RWPE1 (cell line): ENCODE results near the gene INTS11.

Experiments
- CTCF ChIA-PET: fragments of 350-600 bp; sonication (Branson Sonifier 250); formaldehyde crosslinking; extraction: SDS; loops from one replicate; lab custom pipeline; 2021; lab: Yijun Ruan, JAX
- POLR2A ChIA-PET: fragments of 400-600 bp; formaldehyde crosslinking; extraction: SDS; loops from one replicate; lab custom pipeline; 2020; ENCODE audit warnings: antibody characterized with exemption; ENCODE audit not compliant: low non-redundant PET; lab: Yijun Ruan, JAX
- DNase-seq: peaks from one replicate; pipeline ENCODE4 v3.0.0; 2012; ENCODE audit warnings: low spot score
- H3K27ac ChIP-seq: fragments of 450-650 bp; 2 replicates; pipeline ENCODE4 v1.5.1; 2017
- TF ChIP-seq, protein P1 (sequence below): fragments of 450-650 bp; conservative IDR thresholded peaks from 2 replicates; pipeline ENCODE4 v1.5.1; 2017; ENCODE audit warnings: low read depth, mild to moderate bottlenecking

Gene INTS11

DNA sequence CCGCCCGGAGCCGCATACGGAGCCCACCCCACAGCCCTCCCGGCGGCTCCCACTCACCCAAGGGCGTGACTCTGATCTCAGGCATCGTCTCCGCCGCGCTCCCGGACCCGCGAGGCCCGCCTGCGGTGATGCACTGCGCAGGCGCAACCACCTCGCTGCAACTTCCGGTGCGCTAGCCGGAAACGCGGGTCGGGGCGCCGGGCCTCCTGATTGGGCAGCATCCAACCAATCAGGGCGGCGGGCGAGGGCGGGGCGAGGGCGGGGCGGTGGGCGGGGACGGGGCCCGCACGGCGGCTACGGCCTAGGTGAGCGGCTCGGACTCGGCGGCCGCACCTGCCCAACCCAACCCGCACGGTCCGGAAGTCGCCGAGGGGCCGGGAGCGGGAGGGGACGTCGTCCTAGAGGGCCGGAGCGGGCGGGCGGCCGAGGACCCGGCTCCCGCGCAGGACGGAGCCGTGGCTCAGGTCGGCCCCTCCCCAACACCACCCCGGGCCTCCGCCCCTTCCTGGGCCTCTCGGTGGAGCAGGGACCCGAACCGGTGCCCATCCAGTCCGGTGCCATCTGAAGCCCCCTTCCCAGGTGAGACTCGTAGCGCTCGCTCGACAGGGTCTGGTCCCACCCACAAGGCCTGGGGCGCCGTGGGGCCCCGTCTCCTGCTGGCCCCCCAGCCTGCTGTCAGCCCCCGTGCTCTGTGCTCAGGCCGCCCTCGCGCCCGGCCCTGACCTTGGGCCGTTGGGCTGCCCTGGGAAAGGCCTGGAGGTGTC is at the start of gene INTS11, which contains the start of gene CPTP:
Gene INTS11 (minus strand): TSS at position 137 of the 764 bp plus-strand sequence. CDS start 52 bp downstream, at position 85.
Gene CPTP (plus strand): TSS at position 279 of the 764 bp plus-strand sequence. CDS start 2,109 bp downstream, outside the sequence.
- CTCF ChIA-PET: no interaction called here
- peak; percentile 95 for DNase-seq
- POLR2A ChIA-PET: no interaction called here
- TF ChIP-seq, protein P1, sequence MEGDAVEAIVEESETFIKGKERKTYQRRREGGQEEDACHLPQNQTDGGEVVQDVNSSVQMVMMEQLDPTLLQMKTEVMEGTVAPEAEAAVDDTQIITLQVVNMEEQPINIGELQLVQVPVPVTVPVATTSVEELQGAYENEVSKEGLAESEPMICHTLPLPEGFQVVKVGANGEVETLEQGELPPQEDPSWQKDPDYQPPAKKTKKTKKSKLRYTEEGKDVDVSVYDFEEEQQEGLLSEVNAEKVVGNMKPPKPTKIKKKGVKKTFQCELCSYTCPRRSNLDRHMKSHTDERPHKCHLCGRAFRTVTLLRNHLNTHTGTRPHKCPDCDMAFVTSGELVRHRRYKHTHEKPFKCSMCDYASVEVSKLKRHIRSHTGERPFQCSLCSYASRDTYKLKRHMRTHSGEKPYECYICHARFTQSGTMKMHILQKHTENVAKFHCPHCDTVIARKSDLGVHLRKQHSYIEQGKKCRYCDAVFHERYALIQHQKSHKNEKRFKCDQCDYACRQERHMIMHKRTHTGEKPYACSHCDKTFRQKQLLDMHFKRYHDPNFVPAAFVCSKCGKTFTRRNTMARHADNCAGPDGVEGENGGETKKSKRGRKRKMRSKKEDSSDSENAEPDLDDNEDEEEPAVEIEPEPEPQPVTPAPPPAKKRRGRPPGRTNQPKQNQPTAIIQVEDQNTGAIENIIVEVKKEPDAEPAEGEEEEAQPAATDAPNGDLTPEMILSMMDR: no peak
- H3K27ac ChIP-seq: peak within 1 kb of the TSS; percentile 89

DNA sequence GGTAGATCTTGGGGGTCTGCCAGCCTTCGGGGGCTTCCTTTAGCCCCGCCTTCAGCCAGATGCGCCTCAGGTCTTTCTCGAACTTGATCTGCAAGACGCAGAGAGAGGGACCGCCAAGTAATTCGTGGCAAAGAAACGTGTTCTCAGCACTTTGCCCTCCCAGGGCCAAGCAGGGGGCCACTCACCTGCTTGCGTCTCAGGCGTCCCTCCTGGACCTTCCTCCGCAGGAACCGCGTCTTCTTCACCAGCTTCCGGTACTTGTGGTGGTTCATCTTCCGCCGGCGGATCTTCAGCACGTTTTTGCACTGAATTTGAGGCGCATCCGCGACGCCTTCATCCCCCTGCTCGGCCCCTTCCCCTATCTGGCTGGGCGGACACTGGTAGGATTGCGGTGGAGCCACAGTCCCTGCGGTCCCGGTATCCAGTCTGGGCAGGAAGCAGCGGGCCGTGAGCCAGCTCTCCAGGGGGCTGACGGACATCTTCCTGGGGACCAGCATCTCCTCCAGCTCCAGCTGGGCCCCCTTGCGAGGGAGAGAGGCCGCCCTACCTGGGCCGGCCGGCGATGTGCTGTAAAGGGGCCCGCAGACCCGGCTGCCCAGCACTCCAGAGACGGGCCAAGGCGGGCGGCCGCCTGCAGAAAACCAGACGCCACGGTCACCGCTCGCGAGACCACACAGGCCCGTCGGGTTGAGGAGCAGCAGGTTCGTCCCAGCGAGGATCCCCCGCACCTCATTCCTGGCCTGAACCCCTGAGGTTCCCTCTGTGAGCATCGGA is 49.5 kb upstream of the INTS11 start:
- ChIA-PET CTCF (interaction anchor here (0.6 to 2.1 kb wide), 4 partner anchors 22 to 164 kb away, joined by 3 to 10 read pairs (median 4); no protein-coding TSS in a partner anchor), POLR2A (interaction anchor here (0.6 kb wide), 1 partner anchor 165 kb away, joined by 3 read pairs; no protein-coding TSS in a partner anchor)
- TF ChIP-seq, protein P1: no peak
- no peak for DNase-seq
- H3K27ac ChIP-seq: peak overlapping the region; percentile 90

DNA sequence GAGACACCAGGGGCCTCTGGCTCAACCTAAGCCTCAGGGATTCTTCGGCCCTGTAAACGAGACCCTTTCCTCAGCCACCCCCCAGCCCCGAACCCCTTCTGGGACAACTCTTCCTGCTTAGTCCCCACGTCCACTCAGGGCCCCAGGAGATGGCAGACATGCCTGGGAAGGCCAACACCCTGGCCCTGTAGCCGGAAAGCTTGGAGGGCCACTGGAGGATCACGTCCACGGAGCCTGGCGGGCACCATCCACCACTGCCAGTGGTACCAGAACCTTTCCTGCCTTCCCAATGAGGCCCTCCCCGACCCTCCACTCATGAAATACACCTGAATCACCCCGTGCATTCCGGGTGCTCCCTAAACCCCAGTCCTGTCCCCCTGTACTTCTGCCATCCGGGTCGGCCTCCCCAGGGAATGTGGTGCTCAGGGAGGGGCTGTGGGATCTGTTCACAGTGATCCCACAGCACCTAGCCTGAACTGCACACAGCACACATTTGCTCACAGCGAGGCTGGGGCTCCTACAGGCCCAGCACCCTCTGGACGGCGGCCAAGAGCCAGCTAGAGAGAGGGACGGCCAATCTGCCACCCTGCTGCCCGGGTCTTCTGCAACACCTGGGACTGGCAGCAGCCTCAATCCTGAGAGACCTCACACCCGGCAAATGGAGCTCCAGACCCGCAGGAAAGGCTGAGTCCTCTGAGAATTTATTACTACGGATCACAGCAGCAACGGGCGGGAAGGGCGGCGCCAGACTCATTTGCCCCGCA is 48.8 kb upstream of the INTS11 start:
- ChIA-PET POLR2A (interaction anchor here (0.6 kb wide), 1 partner anchor 9 kb away, joined by 3 read pairs; no protein-coding TSS in a partner anchor), CTCF (interaction anchor here (0.8 to 2.1 kb wide), 4 partner anchors 22 to 73 kb away, joined by 3 to 10 read pairs (median 3); no protein-coding TSS in a partner anchor)
- H3K27ac ChIP-seq: peak overlapping the region; percentile 90
- TF ChIP-seq, protein P1: no peak
- no peak for DNase-seq

DNA sequence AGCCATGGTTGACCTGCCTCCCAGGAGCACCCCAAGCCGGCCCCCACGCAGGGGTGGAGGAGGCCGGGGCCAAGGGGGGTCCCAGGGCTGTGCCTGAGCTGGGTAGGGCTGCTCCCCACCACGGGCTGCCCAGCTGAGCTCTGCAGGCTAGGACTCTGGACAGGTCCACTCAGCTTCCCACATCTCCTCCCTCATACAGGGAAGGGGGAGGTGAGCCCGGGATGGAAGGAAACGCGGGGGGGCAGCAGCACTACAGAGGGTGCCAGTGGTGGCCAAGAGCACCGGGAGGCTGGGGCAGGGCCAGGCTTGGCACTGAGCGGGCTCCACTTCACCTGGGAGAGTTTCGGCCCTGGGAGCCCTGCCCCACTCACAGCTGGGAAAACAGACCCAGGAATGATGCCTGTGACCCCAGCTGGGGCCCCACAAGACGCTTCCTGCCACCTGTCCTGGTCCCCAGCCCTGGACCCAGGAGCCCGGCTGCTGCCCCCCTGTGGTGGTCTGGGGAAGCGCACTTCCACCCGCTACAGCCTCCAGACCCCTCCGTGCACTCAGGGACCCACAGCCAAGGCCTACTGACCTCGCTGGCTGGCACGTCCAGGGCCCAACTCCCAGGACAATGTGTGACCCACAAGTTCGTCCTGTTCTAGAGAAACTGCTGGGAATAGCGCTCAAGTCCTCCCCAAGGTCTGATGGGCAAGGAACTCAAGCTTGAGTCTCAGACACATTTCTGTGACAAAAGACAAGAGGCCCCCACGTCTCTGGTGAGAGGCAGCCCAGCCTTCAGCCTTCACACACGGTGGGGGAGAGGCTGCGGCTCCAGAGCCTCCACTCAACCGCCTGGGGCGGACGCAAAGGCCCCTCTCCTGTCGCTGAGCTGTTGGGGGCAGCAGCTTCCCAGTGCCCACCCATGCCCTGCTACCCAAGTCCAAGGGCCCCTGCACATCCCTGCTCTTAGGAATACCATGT is 47.6 kb upstream of the INTS11 start:
- CTCF ChIA-PET: interaction anchor here (0.5 to 2.1 kb wide), 15 partner anchors 9 to 388 kb away, joined by 3 to 10 read pairs (median 3); no protein-coding TSS in a partner anchor
- POLR2A ChIA-PET: interaction anchor here (0.6 kb wide), 1 partner anchor 10 kb away, joined by 3 read pairs; no protein-coding TSS in a partner anchor
- TF ChIP-seq, protein P1: peak; percentile 94
- H3K27ac ChIP-seq: peak overlapping the region; percentile 90
- DNase-seq: no peak

DNA sequence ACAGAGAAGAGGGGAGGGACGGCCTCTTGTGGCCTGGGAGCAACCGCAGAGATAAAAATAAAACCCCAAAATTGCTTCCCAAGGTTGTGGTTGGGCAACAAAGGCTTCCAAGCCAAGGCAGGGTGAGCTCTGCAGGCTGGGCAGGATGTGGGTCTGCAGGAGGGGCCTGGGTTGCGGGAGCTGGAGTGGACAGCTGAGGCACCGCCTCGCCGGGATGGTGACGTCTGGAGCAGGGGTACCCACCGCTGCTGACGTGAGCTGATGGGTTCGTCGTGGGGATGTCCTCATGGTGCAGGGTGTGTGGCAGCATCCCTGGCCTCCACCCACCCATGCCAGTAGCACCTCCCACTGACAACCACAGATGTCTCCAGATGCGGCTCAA is 46.9 kb upstream of the INTS11 start:
- peak overlapping the region; percentile 90 for H3K27ac ChIP-seq
- ChIA-PET CTCF (interaction anchor here (0.5 to 1.0 kb wide), 5 partner anchors 9 to 171 kb away, joined by 3 to 4 read pairs (median 3); no protein-coding TSS in a partner anchor), POLR2A (no interaction called here)
- TF ChIP-seq, protein P1: no peak
- DNase-seq: no peak
